NOMO-1 treated with dmso at 0.1 percent for 144 hours (cell line): ENCODE data around the gene MRFAP1L1.

Experiments used
- DNase-seq: peaks from one replicate; lab custom pipeline; 2025; ENCODE audit not compliant: unreplicated experiment; lab: John Stamatoyannopoulos, UW

Gene MRFAP1L1

GRCh38 chr4:6716958-6717655 is 7.4 kb upstream of the MRFAP1L1 start:
- DNase-seq, result no peak

- peak; percentile 94 for DNase-seq
These were observed 6.6 kb upstream of the MRFAP1L1 start, which contains the start of gene BLOC1S4 for GRCh38 chr4:6716018-6716911. BLOC1S4 (plus strand) TSS chr4:6716174; CDS start chr4:6716210, 36 bp downstream.

GRCh38 chr4:6715704-6716017 is 6.0 kb upstream of the MRFAP1L1 start:
- DNase-seq, result no peak

- no peak for DNase-seq
These were observed 5.3 kb upstream of the MRFAP1L1 start for GRCh38 chr4:6714954-6715353.

GRCh38 chr4:6710996-6711395 is 1.3 kb upstream of the MRFAP1L1 start:
- no peak for DNase-seq

GRCh38 chr4:6710282-6710681 is 617 bp upstream of the MRFAP1L1 start:
- DNase-seq, result no peak

GRCh38 chr4:6706173-6706572 is 3.5 kb downstream of the MRFAP1L1 start:
- no peak for DNase-seq

GRCh38 chr4:6705646-6706045 is 4.0 kb downstream of the MRFAP1L1 start:
- no peak for DNase-seq

GRCh38 chr4:6703786-6704185 is 5.9 kb downstream of the MRFAP1L1 start:
- no peak for DNase-seq

- no peak for DNase-seq
These were observed 6.9 kb downstream of the MRFAP1L1 start for GRCh38 chr4:6702761-6703160.

- DNase-seq, result no peak
These were observed 8.3 kb downstream of the MRFAP1L1 start for GRCh38 chr4:6701371-6701770.

- no peak for DNase-seq
These were observed 9.8 kb downstream of the MRFAP1L1 start for GRCh38 chr4:6699903-6700302.

GRCh38 chr4:6699388-6699787 is 10.3 kb downstream of the MRFAP1L1 start:
- DNase-seq, result no peak

GRCh38 chr4:6697131-6697530 is 12.5 kb downstream of the MRFAP1L1 start:
- DNase-seq, result no peak

GRCh38 chr4:6696611-6697010 is 13.1 kb downstream of the MRFAP1L1 start:
- DNase-seq, result no peak

- DNase-seq, result no peak
These were observed 13.7 kb downstream of the MRFAP1L1 start for GRCh38 chr4:6695660-6696610.

- DNase-seq, result no peak
These were observed 15.3 kb downstream of the MRFAP1L1 start for GRCh38 chr4:6694177-6694901.

GRCh38 chr4:6693231-6694176 is 16.2 kb downstream of the MRFAP1L1 start, which contains the start of gene S100P:
S100P (plus strand) TSS chr4:6693878; CDS start chr4:6693933, 55 bp downstream.
- DNase-seq, result no peak

- no peak for DNase-seq
These were observed 16.9 kb downstream of the MRFAP1L1 start for GRCh38 chr4:6692806-6693205.
